Amygdala (tissue), 56 donors: ENCODE results near the gene IRF2BPL.

ENCODE experiments used
- DNase-seq, 56 donors: peaks; one replicate each; lab custom pipeline; 2025; lab: John Stamatoyannopoulos, UW

IRF2BPL gene

GRCh38 chr14:77028384-77029231 is at the start of gene IRF2BPL:
Gene IRF2BPL, minus strand, starts transcription at chr14:77028708. Its CDS starts 916 bp downstream, at chr14:77027792.
- peak; percentile 76 to 99 (median 97) for DNase-seq

DNA sequence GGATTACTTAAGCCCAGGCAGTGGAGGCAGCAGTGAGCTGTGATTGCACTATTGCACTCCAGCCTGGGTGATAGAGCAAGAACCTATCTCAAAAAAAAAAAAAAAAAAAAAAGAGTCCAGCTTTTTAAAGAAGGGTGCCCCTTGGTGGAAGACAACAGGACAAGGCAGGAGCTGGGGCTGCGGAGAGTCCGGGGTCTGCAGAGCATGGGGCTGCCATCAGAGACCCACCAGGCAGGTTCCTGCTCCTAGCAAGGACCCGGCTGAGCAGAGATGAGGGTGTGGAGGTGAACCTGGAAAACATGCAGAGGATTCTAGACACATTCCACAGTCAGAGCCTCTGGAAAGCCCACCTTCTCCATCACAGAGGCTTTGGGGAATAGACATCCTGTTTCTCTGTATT is 48.5 kb upstream of the IRF2BPL start:
- no peak for DNase-seq

DNA sequence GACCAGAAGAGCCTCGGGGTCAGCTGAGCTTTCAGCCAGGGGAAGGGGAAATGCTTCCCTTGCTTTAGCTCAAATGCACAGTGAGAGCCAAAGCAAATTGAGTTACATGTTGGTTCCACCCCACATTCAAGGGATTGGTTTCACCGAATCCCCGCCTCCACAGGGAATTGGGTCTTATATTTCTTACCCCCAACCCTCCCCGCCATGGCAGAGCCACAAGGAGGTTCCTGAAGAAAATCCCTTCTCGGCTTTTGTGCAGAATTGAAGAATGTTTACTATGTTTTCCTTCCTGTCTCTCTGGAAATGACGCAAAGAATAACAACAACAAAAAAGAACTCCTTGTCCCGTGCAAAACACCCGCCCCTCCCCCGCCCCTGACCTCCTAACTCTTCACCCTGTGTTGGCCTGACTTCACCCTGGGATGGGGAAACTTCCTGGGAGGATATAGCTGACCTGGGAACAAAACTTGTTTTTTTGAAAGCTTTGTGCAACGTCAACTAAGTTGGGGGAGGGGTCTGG is 47.7 kb upstream of the IRF2BPL start:
- no peak for DNase-seq

GRCh38 chr14:77074969-77075368 is 46.5 kb upstream of the IRF2BPL start:
- no peak for DNase-seq

DNA sequence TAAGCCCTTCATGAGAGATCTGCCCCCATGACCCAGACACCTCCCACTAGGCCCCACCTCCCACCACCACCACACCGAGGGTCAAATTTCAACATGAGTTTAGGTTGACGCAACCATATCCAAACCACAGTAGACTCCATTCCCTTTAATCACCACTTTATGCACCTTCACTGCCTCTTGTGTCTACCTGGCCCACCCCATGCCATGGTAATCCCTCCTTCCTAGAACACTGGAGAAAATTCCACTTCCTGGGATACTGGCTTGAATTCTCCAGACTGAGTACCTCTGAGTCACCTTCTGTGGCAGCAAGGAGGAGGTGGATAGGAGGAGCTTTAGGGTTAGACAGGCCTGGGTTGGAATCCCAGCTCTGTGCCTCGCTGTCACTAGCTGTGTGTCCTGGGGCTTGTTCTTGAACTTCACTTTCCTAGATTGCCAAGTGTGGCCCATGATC is 43.5 kb upstream of the IRF2BPL start:
- DNase-seq: no peak

- DNase-seq: no peak
These were observed 41.0 kb upstream of the IRF2BPL start for GRCh38 chr14:77069551-77069950.

DNA sequence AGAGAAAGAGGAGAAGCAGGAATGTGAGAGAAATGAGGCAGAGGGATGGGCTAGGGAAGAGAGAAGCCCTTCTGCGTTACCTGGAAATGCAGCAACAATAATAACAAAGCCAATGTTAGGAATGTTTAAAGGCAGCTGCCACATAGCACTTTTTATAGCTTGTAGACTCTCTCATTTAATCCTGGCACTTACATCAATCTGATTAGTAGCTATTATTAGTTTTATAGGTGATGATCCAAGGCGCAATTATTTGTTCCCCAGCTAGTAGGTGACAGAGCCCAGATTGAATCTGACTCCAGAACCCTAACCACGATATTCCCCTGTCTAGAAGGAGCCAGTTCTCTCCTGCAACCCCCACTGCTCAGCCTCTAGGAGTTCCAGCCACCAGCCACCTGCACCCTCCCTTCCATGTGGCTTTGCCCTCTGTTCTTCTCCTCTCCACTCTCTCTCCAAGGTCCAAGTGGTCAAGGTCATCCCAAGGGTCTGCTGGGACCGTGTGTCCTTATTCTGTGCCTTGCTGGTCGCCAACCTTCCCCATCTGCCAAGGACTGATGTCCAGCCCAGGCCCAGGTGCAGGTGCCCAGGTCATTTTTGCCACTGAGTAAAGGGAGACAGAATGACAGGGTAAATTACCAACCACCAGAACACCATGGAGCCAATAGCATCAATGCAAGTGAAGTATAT is 40.2 kb upstream of the IRF2BPL start:
- DNase-seq: no peak

- peak in 44 of 56 donors; percentile 17 to 78 (median 52) for DNase-seq
These were observed 39.4 kb upstream of the IRF2BPL start for GRCh38 chr14:77067632-77068516.

DNA sequence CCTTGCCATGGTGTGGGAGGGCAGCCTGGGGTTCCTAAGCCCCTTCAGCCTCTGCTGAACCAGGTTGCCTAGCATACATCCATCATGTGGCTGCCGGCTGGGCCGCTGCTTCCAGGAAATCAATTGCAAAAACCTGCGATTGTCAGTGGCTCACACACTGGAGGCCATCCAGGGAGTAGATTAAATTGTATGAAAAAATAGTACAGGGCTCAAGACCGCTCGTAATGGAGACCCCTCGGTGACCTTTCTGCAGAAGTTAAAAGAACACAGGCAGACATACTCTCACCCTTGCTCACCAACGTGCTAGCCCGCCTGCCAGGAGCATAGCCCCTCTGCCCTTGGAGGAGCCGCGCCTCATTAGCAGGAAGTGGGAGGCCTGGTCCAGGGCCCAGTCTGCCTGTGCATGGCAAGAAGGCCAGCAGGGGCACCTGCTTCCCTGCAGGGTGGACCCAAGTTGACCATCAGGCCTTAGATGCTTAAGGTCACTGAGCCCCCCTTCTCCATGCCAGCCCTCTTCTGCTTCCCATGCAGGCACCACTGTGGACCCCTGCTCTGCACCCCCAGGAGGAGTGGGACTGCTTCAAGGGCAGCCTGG is 38.2 kb upstream of the IRF2BPL start:
- DNase-seq: no peak

GRCh38 chr14:77065851-77066577 is 37.5 kb upstream of the IRF2BPL start:
- DNase-seq: no peak

DNA sequence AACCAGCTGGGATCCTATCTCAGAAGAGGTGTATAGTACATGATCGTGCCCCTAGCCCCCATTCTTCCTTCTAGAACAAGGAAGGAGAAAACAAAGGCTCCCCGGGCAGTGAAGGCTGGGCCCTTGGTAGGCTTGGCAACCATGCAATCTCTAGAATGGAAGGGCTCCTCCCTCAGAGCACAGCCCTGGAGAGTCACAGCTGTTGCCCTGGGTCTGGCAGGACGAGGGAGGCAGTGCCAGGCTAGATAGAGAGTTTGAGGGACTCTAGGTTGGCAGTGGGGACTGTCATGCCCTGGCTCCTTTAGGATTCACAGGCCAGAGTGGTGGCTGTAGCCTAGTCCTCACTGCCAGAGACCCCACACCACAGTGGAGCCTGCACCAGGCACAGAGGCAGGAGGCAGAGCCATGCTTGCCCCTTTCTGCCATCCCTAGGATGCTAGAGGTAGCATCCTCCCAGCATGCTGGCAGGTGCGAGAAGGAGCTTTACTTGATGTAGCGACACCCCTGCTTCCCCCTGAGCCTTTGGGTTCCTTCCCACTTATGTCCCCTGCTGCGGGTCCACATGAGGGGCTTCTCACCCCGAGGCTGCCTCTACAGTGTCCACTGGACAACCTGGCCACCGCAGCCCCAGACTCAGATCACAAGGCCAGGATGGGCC is 36.1 kb upstream of the IRF2BPL start:
- DNase-seq: peak in 4 of 56 donors; percentile 15 to 29 (median 22)

DNA sequence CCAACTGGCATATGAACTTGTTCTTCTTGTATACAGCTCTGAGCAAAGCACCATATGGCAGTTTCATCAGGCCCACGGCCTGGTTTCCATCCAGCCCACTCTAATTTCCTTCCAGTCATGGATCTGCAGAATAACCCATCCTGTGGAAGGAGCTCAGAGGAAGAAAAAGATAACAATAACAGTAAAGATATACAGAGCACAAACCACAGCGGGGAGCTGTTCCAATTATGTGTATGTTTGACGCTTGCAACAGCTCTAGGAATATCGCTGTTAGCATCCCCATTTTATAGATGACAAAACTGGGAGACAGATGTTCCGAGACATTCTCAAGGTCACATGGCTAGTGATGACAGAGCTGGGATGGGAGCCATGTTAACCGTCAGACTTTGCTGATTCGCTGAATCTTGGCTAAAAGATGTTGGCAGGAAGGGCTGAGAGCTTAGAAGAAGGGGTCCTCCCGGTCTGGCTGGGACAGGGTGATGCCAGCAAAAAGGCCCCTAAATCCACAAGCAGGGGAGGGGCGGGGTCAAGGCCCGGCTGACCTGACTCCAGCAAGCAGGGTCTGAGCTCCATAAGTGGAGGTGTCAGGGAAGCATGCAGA is 35.2 kb upstream of the IRF2BPL start:
- peak in 11 of 56 donors; percentile 16 to 58 (median 34) for DNase-seq

- DNase-seq: no peak
These were observed 33.8 kb upstream of the IRF2BPL start for GRCh38 chr14:77062261-77062660.

GRCh38 chr14:77061630-77062257 is 33.2 kb upstream of the IRF2BPL start:
- DNase-seq: no peak

- peak in 52 of 56 donors; percentile 26 to 93 (median 72) for DNase-seq
These were observed 30.9 kb upstream of the IRF2BPL start for GRCh38 chr14:77059276-77059915.

DNA sequence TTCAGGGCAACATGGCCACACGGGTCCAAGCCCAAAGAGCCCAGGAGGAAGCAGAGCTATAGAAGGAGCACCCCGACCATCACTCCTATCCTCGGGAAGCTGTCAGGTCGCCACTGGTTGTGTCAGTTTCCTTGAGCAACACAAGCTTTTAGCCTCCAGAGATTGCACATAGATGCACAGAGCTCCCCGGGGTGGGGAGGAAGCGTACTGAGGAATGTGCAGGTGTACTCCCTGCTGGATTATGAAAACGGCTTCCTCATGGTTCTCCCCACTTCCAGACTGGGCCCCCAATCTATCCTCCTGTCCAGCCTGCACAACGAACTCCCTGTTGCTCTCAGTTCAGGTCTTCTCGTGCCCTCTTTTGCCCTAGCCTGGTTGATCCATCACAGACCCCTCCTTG is 30.3 kb upstream of the IRF2BPL start:
- DNase-seq: no peak

GRCh38 chr14:77058117-77058516 is 29.6 kb upstream of the IRF2BPL start:
- no peak for DNase-seq
